ENCODE data around the gene IFI44L.

Gene IFI44L

GRCh38 chr1:78691995-78692747 lies 71.9 kb downstream of the IFI44L start:
- DNase-seq, result no peak
